ENCODE data around the gene ATF6B.
"Not testable (repeated sequence)": the region's sequence is repeated elsewhere in the genome, so short reads cannot be mapped to it uniquely, and the experiment has no call there.

Gene ATF6B

GRCh38 chr6:32081168-32081990 lies 46.7 kb downstream of the ATF6B start:
- DNase-seq, result no peak

GRCh38 chr6:32079566-32080290 lies 48.3 kb downstream of the ATF6B start:
- DNase-seq, result no peak

GRCh38 chr6:32076321-32076809 lies 51.7 kb downstream of the ATF6B start:
- no peak for DNase-seq

- no peak for DNase-seq
Measured at GRCh38 chr6:32075781-32076180, 52.3 kb downstream of the ATF6B start.

- no peak for DNase-seq
Measured at GRCh38 chr6:32074996-32075532, 53.0 kb downstream of the ATF6B start.

GRCh38 chr6:32073613-32074012 lies 54.4 kb downstream of the ATF6B start:
- DNase-seq, result no peak

GRCh38 chr6:32073101-32073500 lies 54.9 kb downstream of the ATF6B start:
- DNase-seq, result no peak

GRCh38 chr6:32070814-32071543 lies 57.1 kb downstream of the ATF6B start:
- no peak for DNase-seq

GRCh38 chr6:32069878-32070515 lies 58.0 kb downstream of the ATF6B start:
- no peak for DNase-seq

- DNase-seq, result no peak
Measured at GRCh38 chr6:32069460-32069859, 58.6 kb downstream of the ATF6B start.

- DNase-seq, result no peak
Measured at GRCh38 chr6:32068867-32069266, 59.2 kb downstream of the ATF6B start.

GRCh38 chr6:32068315-32068714 lies 59.7 kb downstream of the ATF6B start:
- DNase-seq, result not testable (repeated sequence)

GRCh38 chr6:32067521-32067920 lies 60.5 kb downstream of the ATF6B start:
- not testable (repeated sequence) for DNase-seq
